GM20000 (cell line): ENCODE results near the gene FCN2.

Experiments used
- DNase-seq: peaks from one replicate; pipeline ENCODE4 v3.0.0; 2012; ENCODE audit warnings: low spot score
- CTCF ChIP-seq: IDR thresholded peaks from 2 replicates; pipeline ENCODE4 v1.5.1; 2012; ENCODE audit warnings: mild to moderate bottlenecking, control low read depth; ENCODE audit errors: extremely low read depth, missing control alignments

The FCN2 gene

DNA sequence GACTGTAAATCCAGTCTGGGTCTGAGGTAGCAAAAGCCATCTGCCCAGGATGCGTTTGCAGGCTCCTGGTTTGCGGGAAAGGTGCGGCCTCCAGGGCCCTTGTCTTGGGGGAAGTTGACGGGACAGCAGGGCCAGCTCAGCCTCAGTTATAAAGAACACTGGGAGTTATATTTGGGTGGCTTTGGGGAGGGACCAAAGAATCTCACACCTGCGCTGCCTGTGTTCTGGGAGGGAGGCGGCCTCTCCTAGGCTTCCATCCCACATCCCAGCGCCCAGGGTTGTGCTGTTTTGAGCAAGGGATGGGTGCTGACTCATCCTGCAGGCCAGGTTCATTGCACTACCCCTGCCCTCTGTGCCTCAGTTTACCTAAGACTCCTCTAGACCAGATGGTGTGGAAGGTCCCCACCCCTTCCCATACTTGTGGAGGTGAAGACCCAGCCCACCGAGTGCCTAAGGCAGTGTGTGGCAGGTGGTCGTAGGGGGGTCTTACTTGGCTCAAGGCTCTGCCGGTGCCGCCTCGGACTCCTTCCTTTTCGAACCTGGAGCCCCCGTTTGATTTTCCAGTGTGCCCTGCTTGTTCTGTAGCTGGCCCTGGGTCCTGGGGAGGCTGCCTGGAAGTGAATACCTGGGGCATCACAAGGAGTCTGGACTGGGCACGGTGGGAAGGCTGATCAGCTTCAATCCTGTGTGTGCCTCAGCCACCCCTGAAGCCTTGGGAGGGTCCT, 39.3 kb upstream of the FCN2 start:
- no peak for DNase-seq
- TF ChIP-seq CTCF: no peak

GRCh38 chr9:134842321-134842720, 38.3 kb upstream of the FCN2 start:
- no peak for DNase-seq
- TF ChIP-seq CTCF: no peak

- DNase-seq: no peak
- no peak for TF ChIP-seq CTCF
Measured at GRCh38 chr9:134843740-134844139, 36.9 kb upstream of the FCN2 start.

GRCh38 chr9:134844821-134845220, 35.8 kb upstream of the FCN2 start:
- no peak for TF ChIP-seq CTCF
- DNase-seq: no peak

GRCh38 chr9:134846187-134846586, 34.4 kb upstream of the FCN2 start:
- DNase-seq: no peak
- TF ChIP-seq CTCF: no peak

- DNase-seq: no peak
- no peak for TF ChIP-seq CTCF
Measured at GRCh38 chr9:134846699-134847098, 33.9 kb upstream of the FCN2 start.

GRCh38 chr9:134847138-134847537, 33.5 kb upstream of the FCN2 start:
- no peak for TF ChIP-seq CTCF

More at GRCh38 chr9:134847138-134847537, 33.5 kb upstream of the FCN2 start:
- no peak for DNase-seq
